ENCODE results near the gene GRID2. TPM values are rescaled to one million over a fixed set of nuclear protein-coding genes. Genes with fewer than 3 reads are reported as not detected.

GRID2 gene
- total RNA-seq, 1 experiment from 2014 or later, result 2.2 TPM

DNA sequence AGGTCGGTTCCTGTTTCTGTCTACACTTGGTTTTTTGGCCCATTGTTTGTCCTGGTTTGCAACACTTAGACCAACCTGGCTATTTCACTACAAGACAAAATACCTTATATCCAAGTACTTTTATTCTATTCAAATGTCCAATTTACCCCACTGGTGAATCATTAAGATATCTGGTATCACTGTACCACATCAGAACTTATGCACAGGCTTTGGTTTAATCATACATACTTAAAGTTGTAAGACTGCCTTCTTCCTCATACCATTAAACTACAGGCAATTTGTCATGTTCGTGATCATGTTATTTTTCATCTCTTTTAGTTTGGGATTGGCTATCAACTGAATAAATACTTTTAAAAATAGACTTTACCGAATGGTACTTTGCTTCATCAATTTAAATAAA is 1471.8 kb downstream of the GRID2 start:
- no peak overlapping the region for H2AFZ ChIP-seq (ENCODE audit: low read length)
- H3K27me3 ChIP-seq (ENCODE audit: low read length), result no peaks in the 10 kb centered on the region
- H3K9me3 ChIP-seq (ENCODE audit: low read length), result no peaks in the 10 kb centered on the region
- H3K27ac ChIP-seq (ENCODE audit: low read length), result no peak overlapping the region
- H3F3A ChIP-seq (ENCODE audit: low read length, unreplicated experiment), result no peaks in the 10 kb centered on the region
- H3K4me2 ChIP-seq (ENCODE audit: low read length), result no peak overlapping the region
- no peak overlapping the region for H3K9ac ChIP-seq (ENCODE audit: low read length)
- intact Hi-C loops (cut with micrococcal nuclease), result no loop called here
- no peaks in the 10 kb centered on the region for H3K9me2 ChIP-seq (replicated peaks; ENCODE audit: low read length)
- H3K79me2 ChIP-seq (ENCODE audit: low read length), result no peaks in the 10 kb centered on the region
- H4K20me1 ChIP-seq (ENCODE audit: low read length), result no peaks in the 10 kb centered on the region
- peaks cover 7% of the 10 kb centered on the region; the same call in 1 of the 2 replicates for H3K4me1 ChIP-seq (ENCODE audit: insufficient read depth, low read length)
- H3K4me3 ChIP-seq (ENCODE audit: low read length), result no peak overlapping the region
- BruUV-seq (replicated peaks), result no TSS peak
- ChIA-PET CTCF (no interaction called here), POLR2A (ENCODE audit: unreplicated experiment) (no interaction called here)
- no peak for TF ChIP-seq EZH2 (IDR thresholded peaks at IDR 0.05; ENCODE audit: low read length, unreplicated experiment)
- TF ChIP-seq CTCF (conservative IDR thresholded peaks at IDR 0.05; ENCODE audit: low read depth, low read length), result no peak
- no peak for TF ChIP-seq EZH2phosphoT487 (IDR thresholded peaks at IDR 0.05; ENCODE audit: borderline replicate concordance, low read length)
- no peak for DNase-seq
- ATAC-seq, result no peak
- H3K36me3 ChIP-seq (ENCODE audit: low read depth, low read length), result no peaks in the 10 kb centered on the region

DNA sequence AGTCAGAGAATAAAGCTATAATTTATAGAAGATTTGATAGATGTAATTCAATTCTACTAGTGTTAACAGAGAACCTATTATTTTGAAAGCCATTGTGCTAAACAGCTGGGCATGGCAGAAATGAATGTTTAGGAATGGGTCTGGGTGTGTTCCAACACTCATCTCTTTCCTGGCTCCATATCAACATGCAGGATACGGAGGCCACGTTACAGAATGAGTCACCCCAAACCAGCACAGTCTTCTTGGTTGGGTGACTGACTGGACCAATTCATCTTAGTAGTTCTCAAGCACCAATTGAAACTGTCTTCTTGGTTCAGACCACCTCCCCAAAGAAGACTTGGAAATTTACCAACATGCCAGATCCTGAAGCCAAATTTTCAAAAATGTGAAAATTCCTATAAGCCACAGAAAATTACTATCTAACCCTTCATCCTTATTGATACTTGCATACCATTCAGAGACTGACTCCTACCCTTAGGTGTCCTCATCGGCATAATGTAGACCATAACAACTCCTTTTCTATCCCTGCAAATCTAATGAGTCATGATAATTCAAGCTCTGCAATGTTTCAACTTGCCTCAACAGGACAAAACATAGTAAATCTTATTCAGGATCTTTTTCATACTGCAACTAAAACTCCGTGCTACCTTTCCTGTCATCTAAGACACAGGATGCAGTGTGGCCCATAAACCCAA is 1472.8 kb downstream of the GRID2 start:
- BruUV-seq (replicated peaks), result no TSS peak
- H3K4me1 ChIP-seq (ENCODE audit: insufficient read depth, low read length), result peaks cover 7% of the 10 kb centered on the region; the same call in 1 of the 2 replicates
- no peak overlapping the region for H2AFZ ChIP-seq (ENCODE audit: low read length)
- H3K4me3 ChIP-seq (ENCODE audit: low read length), result no peak overlapping the region
- H3K36me3 ChIP-seq (ENCODE audit: low read depth, low read length), result no peaks in the 10 kb centered on the region
- no peaks in the 10 kb centered on the region for H4K20me1 ChIP-seq (ENCODE audit: low read length)
- no peak overlapping the region for H3K27ac ChIP-seq (ENCODE audit: low read length)
- H3F3A ChIP-seq (ENCODE audit: low read length, unreplicated experiment), result no peaks in the 10 kb centered on the region
- no peaks in the 10 kb centered on the region for H3K9me2 ChIP-seq (replicated peaks; ENCODE audit: low read length)
- H3K9ac ChIP-seq (ENCODE audit: low read length), result no peak overlapping the region
- ATAC-seq, result peak; percentile 74
- H3K79me2 ChIP-seq (ENCODE audit: low read length), result no peaks in the 10 kb centered on the region
- CTCF ChIA-PET, result no interaction called here
- H3K27me3 ChIP-seq (ENCODE audit: low read length), result no peaks in the 10 kb centered on the region
- intact Hi-C loops (cut with micrococcal nuclease), result no loop called here
- peak; percentile 64 for DNase-seq
- POLR2A ChIA-PET (ENCODE audit: unreplicated experiment), result interaction anchor here (0.5 kb wide), 1 partner anchor 234 kb away, joined by 3 read pairs; no protein-coding TSS in a partner anchor
- TF ChIP-seq CTCF (conservative IDR thresholded peaks at IDR 0.05; ENCODE audit: low read depth, low read length), result no peak
- no peak for TF ChIP-seq EZH2phosphoT487 (IDR thresholded peaks at IDR 0.05; ENCODE audit: borderline replicate concordance, low read length)
- no peak for TF ChIP-seq EZH2 (IDR thresholded peaks at IDR 0.05; ENCODE audit: low read length, unreplicated experiment)
- no peaks in the 10 kb centered on the region for H3K9me3 ChIP-seq (ENCODE audit: low read length)
- H3K4me2 ChIP-seq (ENCODE audit: low read length), result no peak overlapping the region

DNA sequence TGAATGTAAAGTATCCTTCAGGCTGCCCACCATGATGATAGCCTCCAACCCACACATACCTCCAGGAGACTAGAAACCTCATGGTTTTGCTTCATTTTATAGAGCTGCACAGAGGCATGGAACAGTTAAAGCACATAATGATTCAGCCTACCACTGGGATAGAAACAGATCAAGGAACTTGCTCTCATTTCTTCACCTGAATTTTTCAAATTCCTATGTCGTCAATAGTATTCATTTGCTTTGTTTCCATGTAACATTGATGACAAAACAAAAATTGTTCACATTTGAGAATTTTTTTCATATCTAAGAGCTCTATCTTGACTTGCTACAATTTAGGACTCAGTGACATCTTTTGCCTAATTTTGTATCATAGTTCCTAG is 1473.3 kb downstream of the GRID2 start:
- no peak overlapping the region for H3K4me3 ChIP-seq (ENCODE audit: low read length)
- no peak for DNase-seq
- peaks cover 4% of the 10 kb centered on the region; the same call in 1 of the 2 replicates for H3K4me1 ChIP-seq (ENCODE audit: insufficient read depth, low read length)
- H2AFZ ChIP-seq (ENCODE audit: low read length), result no peak overlapping the region
- TF ChIP-seq EZH2 (IDR thresholded peaks at IDR 0.05; ENCODE audit: low read length, unreplicated experiment), result no peak
- no peak for TF ChIP-seq EZH2phosphoT487 (IDR thresholded peaks at IDR 0.05; ENCODE audit: borderline replicate concordance, low read length)
- H4K20me1 ChIP-seq (ENCODE audit: low read length), result no peaks in the 10 kb centered on the region
- H3K9ac ChIP-seq (ENCODE audit: low read length), result no peak overlapping the region
- BruUV-seq (replicated peaks), result no TSS peak
- no peaks in the 10 kb centered on the region for H3K9me2 ChIP-seq (replicated peaks; ENCODE audit: low read length)
- H3F3A ChIP-seq (ENCODE audit: low read length, unreplicated experiment), result no peaks in the 10 kb centered on the region
- H3K9me3 ChIP-seq (ENCODE audit: low read length), result no peaks in the 10 kb centered on the region
- intact Hi-C loops (cut with micrococcal nuclease), result no loop called here
- ChIA-PET POLR2A (ENCODE audit: unreplicated experiment) (no interaction called here), CTCF (no interaction called here)
- no peaks in the 10 kb centered on the region for H3K27me3 ChIP-seq (ENCODE audit: low read length)
- H3K79me2 ChIP-seq (ENCODE audit: low read length), result no peaks in the 10 kb centered on the region
- H3K4me2 ChIP-seq (ENCODE audit: low read length), result no peak overlapping the region
- ATAC-seq, result no peak
- no peak overlapping the region for H3K27ac ChIP-seq (ENCODE audit: low read length)
- H3K36me3 ChIP-seq (ENCODE audit: low read depth, low read length), result no peaks in the 10 kb centered on the region
